ENCODE measurements around the gene BCAR3. TPM values are rescaled to one million over a fixed set of nuclear protein-coding genes. Genes with fewer than 3 reads are reported as not detected.
A peak's percentile ranks its signal among the peaks of the same experiment; 100 is the strongest.

BCAR3 gene
- total and polyA plus RNA-seq, 2 of the 4 experiments (the other 2 are of a cell fraction), result 41.4 to 46.4 TPM

- 0 out of 4 replicates have a peak overlapping the region, but pooled peaks of 1 of the 2 experiments have one; percentile 18 for H4K8ac ChIP-seq (ENCODE audit: low read depth in 2 of 2, low read length in 2 of 2)
- H2AK9ac ChIP-seq (replicated peaks; ENCODE audit: low read depth, low read length, poor library complexity), result peak overlapping the region; percentile 56
- ATAC-seq (ENCODE audit: low read depth) (no peak), DNase-seq (no peak)
- H3K14ac ChIP-seq (replicated peaks; ENCODE audit: low read depth, low read length), result no peak overlapping the region
- no peak overlapping the region; the same call in 2 of the 3 replicates for H2BK15ac ChIP-seq (ENCODE audit: low read depth, low read length)
- TF ChIP-seq CTCF (conservative IDR thresholded peaks at IDR 0.05; ENCODE audit: low read depth, low read length), result no peak
- TF ChIP-seq FOS (IDR thresholded peaks at IDR 0.05; ENCODE audit: low read depth, low read length), result no peak
- no peak for TF ChIP-seq RCOR1 (IDR thresholded peaks at IDR 0.05; ENCODE audit: insufficient replicate concordance, low read length)
- TF ChIP-seq CHD1 (IDR thresholded peaks at IDR 0.05; ENCODE audit: low read depth, low read length), result no peak
- no peak for TF ChIP-seq MAFK (IDR thresholded peaks at IDR 0.05; ENCODE audit: low read depth, low read length)
- intact Hi-C loops (cut with micrococcal nuclease), result no loop called here
- H3K4me1 ChIP-seq (ENCODE audit: control insufficient read depth, insufficient read depth, low read length), result peaks cover 2% of the 10 kb centered on the region
- no TSS peak for BruUV-seq (replicated peaks)
- H2AFZ ChIP-seq (replicated peaks; ENCODE audit: low read length, poor library complexity), result no peak overlapping the region
- WGBS, 2 experiments (ENCODE audit: extremely low coverage in 2 of 2, insufficient read length in 1 of 2), result 92% methylated on average over 6 of the region's 14 CpGs; no CpG with 5 or more reads in 1 of the 2 experiments
- H2BK120ac ChIP-seq (ENCODE audit: low read depth, low read length), result no peak overlapping the region
- H3K4me3 ChIP-seq (ENCODE audit: insufficient read depth, low read depth, low read length), result no peak overlapping the region
- no peak overlapping the region for H3K4me2 ChIP-seq (ENCODE audit: low read depth, low read length)
- no peak overlapping the region for H3K9ac ChIP-seq (ENCODE audit: low read depth, low read length)
- H3K27me3 ChIP-seq (ENCODE audit: control insufficient read depth, insufficient read depth, low read length), result no peaks in the 10 kb centered on the region
- no peak overlapping the region for H3K4ac ChIP-seq (ENCODE audit: low read depth, low read length)
- in situ Hi-C loops (cut with MboI; ENCODE audit: low sequenced_read_pairs), result loop anchor here (5.0 to 10.0 kb wide), 3 partner anchors 36 to 181 kb away; no protein-coding TSS in a partner anchor
- H2AK5ac ChIP-seq (ENCODE audit: low read depth, low read length), result no peak overlapping the region
- H3K9me1 ChIP-seq (ENCODE audit: insufficient read depth, low read length), result peaks cover 22% of the 10 kb centered on the region
- no peak overlapping the region for H3K18ac ChIP-seq (ENCODE audit: low read depth, low read length)
- H4K20me1 ChIP-seq (ENCODE audit: insufficient read depth, low read length), result peaks cover 29% of the 10 kb centered on the region
- H3K79me1 ChIP-seq (ENCODE audit: low read depth in 1 of 2, low read length in 2 of 2), result peaks cover 53 to 86% of the 10 kb centered on the region in 2 experiments
- H3K9me3 ChIP-seq (ENCODE audit: control insufficient read depth, insufficient read depth, low read length), result no peaks in the 10 kb centered on the region
- no peak overlapping the region for H2BK20ac ChIP-seq (ENCODE audit: low read depth, low read length)
- H2BK5ac ChIP-seq (ENCODE audit: low read depth, low read length, poor library complexity, severe bottlenecking), result no peak overlapping the region
- ChIA-PET POLR2A (ENCODE audit: unreplicated experiment) (no interaction called here), CTCF (interaction anchor here (0.6 to 0.9 kb wide), 2 partner anchors 88 to 179 kb away, joined by 3 to 6 read pairs; no protein-coding TSS in a partner anchor)
- no peak overlapping the region for H4K91ac ChIP-seq (ENCODE audit: insufficient read depth, low read depth, low read length)
- dilution Hi-C loops (cut with HindIII; ENCODE audit: low sequenced_read_pairs, unreplicated experiment), result no loop called here
- no peak overlapping the region for H3K27ac ChIP-seq (ENCODE audit: insufficient read depth, low read length)
- H3K23ac ChIP-seq (ENCODE audit: low read depth, low read length), result no peak overlapping the region
- no peak overlapping the region for H4K5ac ChIP-seq (ENCODE audit: low read depth, low read length)
- H3K56ac ChIP-seq (ENCODE audit: extremely low read depth, insufficient read depth, low read length), result no peak overlapping the region
- peaks cover 24% of the 10 kb centered on the region for H3K36me3 ChIP-seq (ENCODE audit: control insufficient read depth, insufficient read depth, low read length)
Observed at GRCh38 chr1:93635614-93636543, 45.8 kb downstream of the BCAR3 start.

Data from IMR-90 (cell line).